Loucy (cell line): ENCODE data around the gene CGA.

Source experiments
- H2AFZ ChIP-seq: fragments of 200-600 bp; sonication (generic); 2 replicates; pipeline ENCODE4 v1.6.0; 2016; ENCODE audit warnings: antibody characterized with exemption, mild to moderate bottlenecking, low read length, moderate library complexity
- H3F3A ChIP-seq: fragments of 200-600 bp; 2 replicates; pipeline ENCODE4 v1.6.0; 2016; ENCODE audit warnings: antibody characterized with exemption, low read depth, mild to moderate bottlenecking
- H3K27me3 ChIP-seq: fragments of 200-600 bp; sonication (generic); 2 replicates; pipeline ENCODE4 v1.6.1; 2014; ENCODE audit warnings: low read length, mild to moderate bottlenecking; ENCODE audit not compliant: insufficient read depth, poor library complexity, severe bottlenecking
- H3K36me3 ChIP-seq: fragments of 200-600 bp; sonication (generic); 2 replicates; pipeline ENCODE4 v1.6.1; 2016; ENCODE audit warnings: low read length; ENCODE audit not compliant: insufficient read depth
- H3K4me1 ChIP-seq: fragments of 200-600 bp; sonication (generic); 2 replicates; pipeline ENCODE4 v1.5.1; 2014; ENCODE audit warnings: low read length, mild to moderate bottlenecking; ENCODE audit not compliant: insufficient read depth, poor library complexity, severe bottlenecking
- H3K4me2 ChIP-seq: fragments of 200-600 bp; sonication (generic); 2 replicates; pipeline ENCODE4 v1.6.0; 2014; ENCODE audit warnings: antibody characterized with exemption, low read length, low read depth, mild to moderate bottlenecking; ENCODE audit not compliant: poor library complexity, severe bottlenecking
- H3K4me3 ChIP-seq: fragments of 200-600 bp; sonication (generic); 2 replicates; pipeline ENCODE4 v1.5.1; 2014; ENCODE audit warnings: low read length, mild to moderate bottlenecking, mixed read lengths; ENCODE audit not compliant: poor library complexity, severe bottlenecking
- H3K79me2 ChIP-seq: fragments of 200-600 bp; sonication (generic); 2 replicates; pipeline ENCODE4 v1.6.1; 2014; ENCODE audit warnings: low read length; ENCODE audit not compliant: insufficient read depth
- H3K9ac ChIP-seq: fragments of 200-600 bp; sonication (generic); 2 replicates; pipeline ENCODE4 v1.6.0; 2014; ENCODE audit warnings: mild to moderate bottlenecking, low read depth, low read length, moderate library complexity; ENCODE audit not compliant: poor library complexity, severe bottlenecking
- H3K9me2 ChIP-seq: fragments of 200-600 bp; sonication (generic); replicated peaks from 2 replicates; pipeline ENCODE4 v1.6.1; 2016; ENCODE audit warnings: low read depth, low read length, mixed read lengths
- H3K9me3 ChIP-seq: fragments of 200-600 bp; sonication (generic); 2 replicates; pipeline ENCODE4 v1.6.1; 2014; ENCODE audit warnings: mild to moderate bottlenecking, antibody characterized with exemption, low read length, low read depth; ENCODE audit not compliant: insufficient read depth
- H4K20me1 ChIP-seq: fragments of 200-600 bp; sonication (generic); 2 replicates; pipeline ENCODE4 v1.6.0; 2014; ENCODE audit warnings: antibody characterized with exemption, low read length, mild to moderate bottlenecking; ENCODE audit not compliant: insufficient read depth, poor library complexity, severe bottlenecking
- CTCF ChIP-seq: fragments of 200-600 bp; sonication (generic); conservative IDR thresholded peaks from 2 replicates; pipeline ENCODE4 v1.5.1; 2014; ENCODE audit warnings: mild to moderate bottlenecking, antibody characterized with exemption, low read length
- EZH2phosphoT487 ChIP-seq: fragments of 200-600 bp; IDR thresholded peaks from 2 replicates; pipeline ENCODE4 v1.6.1; 2018; ENCODE audit warnings: antibody characterized with exemption, mild to moderate bottlenecking, moderate library complexity, borderline replicate concordance

Gene CGA

GRCh38 chr6:87115402-87116135 lies 20.7 kb upstream of the CGA start:
- Histone ChIP-seq H3F3A (no peaks in the 10 kb centered on the region), H3K79me2 (no peaks in the 10 kb centered on the region), H2AFZ (no peak overlapping the region), H3K4me2 (no peak overlapping the region), H3K9me3 (no peaks in the 10 kb centered on the region), H3K4me3 (no peak overlapping the region), H4K20me1 (no peaks in the 10 kb centered on the region), H3K27me3 (no peaks in the 10 kb centered on the region), H3K4me1 (no peaks in the 10 kb centered on the region), H3K9me2 (no peaks in the 10 kb centered on the region), H3K9ac (no peak overlapping the region), H3K36me3 (no peaks in the 10 kb centered on the region)
- TF ChIP-seq EZH2phosphoT487 = no peak
- no peak for TF ChIP-seq CTCF

GRCh38 chr6:87110636-87111035 lies 15.7 kb upstream of the CGA start:
- Histone ChIP-seq H3K4me1 (no peaks in the 10 kb centered on the region), H3K9ac (no peak overlapping the region), H3K27me3 (no peaks in the 10 kb centered on the region), H3K4me2 (no peak overlapping the region), H4K20me1 (no peaks in the 10 kb centered on the region), H3K36me3 (no peaks in the 10 kb centered on the region), H2AFZ (no peak overlapping the region), H3K4me3 (no peak overlapping the region), H3F3A (no peaks in the 10 kb centered on the region), H3K79me2 (no peaks in the 10 kb centered on the region), H3K9me2 (no peaks in the 10 kb centered on the region), H3K9me3 (no peaks in the 10 kb centered on the region)
- TF ChIP-seq EZH2phosphoT487 (no peak), CTCF (no peak)

GRCh38 chr6:87105823-87106222 lies 10.9 kb upstream of the CGA start:
- TF ChIP-seq CTCF (no peak), EZH2phosphoT487 (no peak)
- H3K27me3 ChIP-seq = no peaks in the 10 kb centered on the region
- no peak overlapping the region for H3K4me2 ChIP-seq
- H3K9me3 ChIP-seq = no peaks in the 10 kb centered on the region
- H4K20me1 ChIP-seq = no peaks in the 10 kb centered on the region
- no peaks in the 10 kb centered on the region for H3F3A ChIP-seq
- no peaks in the 10 kb centered on the region for H3K79me2 ChIP-seq
- H3K4me1 ChIP-seq = peaks cover 8% of the 10 kb centered on the region
- H3K36me3 ChIP-seq = no peaks in the 10 kb centered on the region
- no peak overlapping the region for H2AFZ ChIP-seq
- no peak overlapping the region for H3K4me3 ChIP-seq
- no peaks in the 10 kb centered on the region for H3K9me2 ChIP-seq
- H3K9ac ChIP-seq = no peak overlapping the region
